Measurements from ENCODE around the gene AGPAT1. TPM values are rescaled to one million over a fixed set of nuclear protein-coding genes. Genes with fewer than 3 reads are reported as not detected.
A peak's percentile ranks its signal among the peaks of the same experiment; 100 is the strongest.
"Not testable (repeated sequence)": the region's sequence is repeated elsewhere in the genome, so short reads cannot be mapped to it uniquely, and the experiment has no call there.

Gene AGPAT1
- total and polyA plus RNA-seq, 2 of the 8 experiments (the other 6 are each of a cell fraction or from before 2014, with no cell fraction given) = 96.0 to 222 TPM

DNA sequence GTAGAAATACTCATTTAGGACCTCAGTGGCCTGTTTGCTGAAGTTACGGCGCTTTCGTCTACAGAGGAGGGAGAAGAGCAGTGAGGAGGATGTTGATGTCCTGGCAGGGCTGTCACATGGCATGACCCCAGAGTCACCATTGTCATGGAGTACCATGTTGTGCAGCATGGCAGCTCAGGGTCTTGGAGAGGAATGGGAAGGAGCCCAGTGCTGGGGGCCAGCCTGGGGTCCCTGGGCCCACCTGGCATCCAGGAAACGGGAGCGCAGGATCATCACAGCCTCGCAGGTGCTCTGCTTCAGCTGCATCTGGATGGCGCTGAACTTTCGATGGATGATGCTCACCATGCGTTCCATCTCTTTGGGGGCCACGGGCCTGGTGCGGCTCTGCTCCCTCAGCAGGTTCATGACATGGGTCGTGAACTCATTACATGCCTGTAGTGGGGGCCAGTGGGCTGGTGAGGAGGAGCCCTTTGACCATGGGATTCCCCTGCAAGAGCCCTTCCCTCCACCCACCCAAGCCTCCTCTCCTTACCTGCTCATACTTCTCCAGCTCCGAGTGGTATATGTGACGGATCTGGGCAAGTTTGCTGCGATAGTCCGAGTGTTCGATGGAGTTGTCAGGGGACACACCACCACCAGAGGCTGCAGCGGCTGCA lies 12.0 kb upstream of the AGPAT1 start:
- H3K27ac ChIP-seq (ENCODE audit: low read depth, low read length) = not testable (repeated sequence)
- CTCF ChIA-PET (ENCODE audit: partially characterized antibody) = interaction anchor here (1.1 to 3.2 kb wide), 6 partner anchors 11 to 70 kb away, joined by 4 to 13 read pairs (median 6); partner anchors contain the start of genes AGPAT1 and PRRT1

More for the DNA sequence above, 12.0 kb upstream of the AGPAT1 start:
- H3K79me1 ChIP-seq (ENCODE audit: low read depth, low read length); H2BK120ac ChIP-seq (replicated peaks; ENCODE audit: low read depth, low read length); H2BK15ac ChIP-seq (ENCODE audit: low read length); H3K9ac ChIP-seq (replicated peaks in 1 of 4; ENCODE audit: extremely low read depth in 1 of 4, low read depth in 3 of 4, low read length in 3 of 4); H2AK5ac ChIP-seq (ENCODE audit: low read depth, low read length); DNase-seq (ENCODE audit: low read depth in 1 of 2, low spot score in 2 of 2); H4K8ac ChIP-seq (ENCODE audit: extremely low read depth, insufficient read depth, low read length); H3K27me3 ChIP-seq (replicated peaks in 1 of 4; ENCODE audit: control insufficient read depth in 3 of 4, extremely low read depth in 1 of 4, insufficient read depth in 3 of 4, low read length in 3 of 4); H2BK5ac ChIP-seq (ENCODE audit: low read depth, low read length); H4K20me1 ChIP-seq (replicated peaks in 1 of 2; ENCODE audit: control insufficient read depth in 1 of 2, insufficient read depth in 2 of 2, low read length in 2 of 2); H2BK20ac ChIP-seq (ENCODE audit: low read length); H3K23me2 ChIP-seq (ENCODE audit: low read depth, low read length); FAIRE-seq; H3K4ac ChIP-seq (replicated peaks; ENCODE audit: insufficient read length, low read depth, low read length); H3K18ac ChIP-seq (ENCODE audit: extremely low read depth, low read length); H3K9me3 ChIP-seq (ENCODE audit: insufficient read depth in 2 of 2, low read depth in 1 of 2, low read length in 1 of 2); H3K14ac ChIP-seq (ENCODE audit: insufficient read length); H3K23ac ChIP-seq (ENCODE audit: insufficient read length); H4K91ac ChIP-seq (replicated peaks; ENCODE audit: insufficient read length, low read length); H2BK12ac ChIP-seq (ENCODE audit: low read depth, low read length); H3K56ac ChIP-seq (replicated peaks; ENCODE audit: insufficient read length, low read depth, low read length); H2AFZ ChIP-seq (ENCODE audit: low read length); H4K5ac ChIP-seq (ENCODE audit: insufficient read length, low read depth, low read length): not testable (repeated sequence)
- Histone ChIP-seq H3K4me2 (ENCODE audit: insufficient read depth in 1 of 2, low read depth in 2 of 2, low read length in 2 of 2) (peak overlapping the region in 1 of 2 experiments; percentile 90; a peak in 2 of 4 replicates), H3K4me3 (ENCODE audit: extremely low read depth in 1 of 4, insufficient read depth in 2 of 4, low read depth in 3 of 4, low read length in 4 of 4) (0 out of 8 replicates have a peak overlapping the region, but pooled peaks of 1 of the 4 experiments have one; percentile 30), H3K79me2 (ENCODE audit: control insufficient read depth in 1 of 2, insufficient read depth in 2 of 2, low read length in 2 of 2) (peaks cover 0 to 13% of the 10 kb centered on the region in 2 experiments; a peak in 2 of 4 replicates), H3K4me1 (replicated peaks in 1 of 4; ENCODE audit: control insufficient read depth in 3 of 4, insufficient read depth in 4 of 4, low read length in 3 of 4) (peaks cover 0 to 26% (median 16%) of the 10 kb centered on the region in 4 experiments; a peak in 6 of 7 replicates), H3K36me3 (ENCODE audit: control insufficient read depth in 2 of 4, insufficient read depth in 4 of 4, low read length in 3 of 4) (peaks cover 4 to 21% (median 19%) of the 10 kb centered on the region in 4 experiments; a peak in 7 of 8 replicates)
- POLR2A ChIA-PET (ENCODE audit: partially characterized antibody) = interaction anchor here (1.2 to 13.3 kb wide), 6 partner anchors 8 to 58 kb away, joined by 3 to 194 read pairs (median 4); partner anchors contain the start of genes AGPAT1, FKBPL, PRRT1 and RNF5
- WGBS, 2 experiments (ENCODE audit: extremely low coverage in 1 of 2, insufficient coverage in 1 of 2, insufficient read length in 1 of 2, insufficient replicate concordance in 2 of 2, low coverage in 1 of 2, low lambda C conversion rate in 2 of 2, missing lambda C conversion rate in 1 of 2) = 91% methylated on average over 13 of the region's 18 CpGs; no CpG with 5 or more reads in 1 of the 2 experiments
